Testis (tissue), 2 donors: ENCODE results near the gene GJA3.

Experiments
- POLR2A ChIP-seq: fragments of 450-650 bp; IDR thresholded peaks from one replicate; pipeline ENCODE4 v1.6.1; 2017; ENCODE audit warnings: antibody characterized with exemption, mild to moderate bottlenecking, moderate library complexity
- TF ChIP-seq, protein P1 (sequence below), 3 experiments: fragments of 450-650 bp in 2 of 3; fragments of 200-600 bp in 1 of 3; sonication (generic) in 1 of 3; IDR thresholded peaks; one replicate each; pipeline ENCODE4 v1.5.1; 2016 to 2019; ENCODE audit warnings: antibody characterized with exemption in 3 of 3, mild to moderate bottlenecking in 2 of 3, moderate library complexity in 1 of 3

- TF ChIP-seq POLR2A, result no peak
- TF ChIP-seq, protein P1, sequence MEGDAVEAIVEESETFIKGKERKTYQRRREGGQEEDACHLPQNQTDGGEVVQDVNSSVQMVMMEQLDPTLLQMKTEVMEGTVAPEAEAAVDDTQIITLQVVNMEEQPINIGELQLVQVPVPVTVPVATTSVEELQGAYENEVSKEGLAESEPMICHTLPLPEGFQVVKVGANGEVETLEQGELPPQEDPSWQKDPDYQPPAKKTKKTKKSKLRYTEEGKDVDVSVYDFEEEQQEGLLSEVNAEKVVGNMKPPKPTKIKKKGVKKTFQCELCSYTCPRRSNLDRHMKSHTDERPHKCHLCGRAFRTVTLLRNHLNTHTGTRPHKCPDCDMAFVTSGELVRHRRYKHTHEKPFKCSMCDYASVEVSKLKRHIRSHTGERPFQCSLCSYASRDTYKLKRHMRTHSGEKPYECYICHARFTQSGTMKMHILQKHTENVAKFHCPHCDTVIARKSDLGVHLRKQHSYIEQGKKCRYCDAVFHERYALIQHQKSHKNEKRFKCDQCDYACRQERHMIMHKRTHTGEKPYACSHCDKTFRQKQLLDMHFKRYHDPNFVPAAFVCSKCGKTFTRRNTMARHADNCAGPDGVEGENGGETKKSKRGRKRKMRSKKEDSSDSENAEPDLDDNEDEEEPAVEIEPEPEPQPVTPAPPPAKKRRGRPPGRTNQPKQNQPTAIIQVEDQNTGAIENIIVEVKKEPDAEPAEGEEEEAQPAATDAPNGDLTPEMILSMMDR (IDR thresholded peaks at IDR 0.05), result no peak
These were observed 46.7 kb downstream of the GJA3 start for GRCh38 chr13:20114066-20114610.
